Parathyroid adenoma (tissue), 2 donors: ENCODE results near the gene EXOC3.
"Not testable (repeated sequence)": the region's sequence is repeated elsewhere in the genome, so short reads cannot be mapped to it uniquely, and the experiment has no call there.

Source experiments
- H2AFZ ChIP-seq: fragments of 300-600 bp; sonication (generic); one replicate; pipeline ENCODE4 v1.7.0; 2017; ENCODE audit warnings: antibody characterized with exemption, mild to moderate bottlenecking
- H3K27ac ChIP-seq: fragments of 300-600 bp; sonication (generic); one replicate; pipeline ENCODE4 v1.7.0; 2017
- H3K27me3 ChIP-seq: fragments of 300-600 bp; sonication (generic); one replicate; pipeline ENCODE4 v1.7.0; 2017; ENCODE audit warnings: low read length; ENCODE audit not compliant: control insufficient read depth, insufficient read depth
- H3K36me3 ChIP-seq: fragments of 300-600 bp; sonication (generic); one replicate; pipeline ENCODE4 v1.7.0; 2017; ENCODE audit warnings: low read length; ENCODE audit not compliant: control insufficient read depth, insufficient read depth
- H3K4me1 ChIP-seq: fragments of 300-600 bp; sonication (generic); one replicate; pipeline ENCODE4 v1.7.0; 2017; ENCODE audit warnings: control low read depth
- H3K4me2 ChIP-seq: fragments of 300-600 bp; sonication (generic); one replicate; pipeline ENCODE4 v1.7.0; 2017; ENCODE audit warnings: low read length
- H3K4me3 ChIP-seq: fragments of 300-600 bp; sonication (generic); one replicate; pipeline ENCODE4 v1.7.0; 2017; ENCODE audit warnings: low read depth, low read length
- H3K79me2 ChIP-seq: fragments of 300-600 bp; sonication (generic); one replicate; pipeline ENCODE4 v1.7.0; 2017; ENCODE audit warnings: control low read depth
- H3K9ac ChIP-seq: fragments of 300-600 bp; sonication (generic); one replicate; pipeline ENCODE4 v1.7.0; 2017; ENCODE audit warnings: mild to moderate bottlenecking
- H3K9me3 ChIP-seq: fragments of 300-600 bp; sonication (generic); one replicate; pipeline ENCODE4 v1.7.0; 2017; ENCODE audit warnings: low read length; ENCODE audit not compliant: control insufficient read depth
- TF ChIP-seq, protein P1 (sequence below): fragments of 300-600 bp; sonication (generic); IDR thresholded peaks from one replicate; pipeline ENCODE4 v1.7.0; 2017; ENCODE audit warnings: antibody characterized with exemption, mild to moderate bottlenecking
- donor health status: primary hyperparathyroidism.

EXOC3 gene

DNA sequence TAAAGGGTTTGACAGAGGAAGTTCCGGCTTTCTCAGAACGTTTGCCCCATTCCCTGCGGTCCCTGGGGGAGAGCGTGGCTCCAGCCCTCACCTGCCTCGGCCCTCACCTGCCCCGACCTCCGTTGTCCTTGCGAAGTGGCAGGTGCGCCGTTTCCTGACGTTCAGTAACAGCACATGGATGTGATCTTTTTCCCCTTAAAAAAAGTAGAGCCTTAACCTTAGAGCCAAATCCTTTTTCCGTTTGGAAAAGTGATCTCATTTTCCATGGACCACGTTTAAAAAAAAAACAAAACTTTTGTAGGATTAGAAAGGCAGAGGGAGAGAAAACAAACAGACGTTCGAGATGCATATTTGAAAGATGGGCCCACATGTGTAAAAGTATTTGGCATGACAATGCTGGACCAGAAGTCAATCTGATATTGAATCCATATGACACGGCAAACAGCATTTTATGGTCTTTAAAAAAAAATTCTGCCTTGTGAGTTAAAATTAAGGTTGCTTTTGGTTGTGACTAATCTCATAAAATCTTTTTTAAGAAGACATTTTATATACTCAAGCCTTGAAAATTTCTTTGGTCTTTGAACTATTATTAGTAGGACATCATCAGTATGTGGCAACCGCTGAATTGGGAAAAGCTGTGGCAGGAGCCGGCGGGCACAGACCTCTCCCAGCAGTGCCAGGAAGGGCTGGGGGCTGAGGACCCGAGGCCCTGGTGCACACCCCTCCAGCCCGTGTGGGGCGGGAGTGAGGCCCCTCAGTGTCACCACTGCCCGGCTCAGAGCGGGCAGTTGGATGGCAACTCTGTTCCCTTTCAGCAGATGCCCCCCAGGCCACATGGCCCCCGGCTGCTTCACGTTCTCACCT, 42.5 kb upstream of the EXOC3 start:
- TF ChIP-seq, protein P1, sequence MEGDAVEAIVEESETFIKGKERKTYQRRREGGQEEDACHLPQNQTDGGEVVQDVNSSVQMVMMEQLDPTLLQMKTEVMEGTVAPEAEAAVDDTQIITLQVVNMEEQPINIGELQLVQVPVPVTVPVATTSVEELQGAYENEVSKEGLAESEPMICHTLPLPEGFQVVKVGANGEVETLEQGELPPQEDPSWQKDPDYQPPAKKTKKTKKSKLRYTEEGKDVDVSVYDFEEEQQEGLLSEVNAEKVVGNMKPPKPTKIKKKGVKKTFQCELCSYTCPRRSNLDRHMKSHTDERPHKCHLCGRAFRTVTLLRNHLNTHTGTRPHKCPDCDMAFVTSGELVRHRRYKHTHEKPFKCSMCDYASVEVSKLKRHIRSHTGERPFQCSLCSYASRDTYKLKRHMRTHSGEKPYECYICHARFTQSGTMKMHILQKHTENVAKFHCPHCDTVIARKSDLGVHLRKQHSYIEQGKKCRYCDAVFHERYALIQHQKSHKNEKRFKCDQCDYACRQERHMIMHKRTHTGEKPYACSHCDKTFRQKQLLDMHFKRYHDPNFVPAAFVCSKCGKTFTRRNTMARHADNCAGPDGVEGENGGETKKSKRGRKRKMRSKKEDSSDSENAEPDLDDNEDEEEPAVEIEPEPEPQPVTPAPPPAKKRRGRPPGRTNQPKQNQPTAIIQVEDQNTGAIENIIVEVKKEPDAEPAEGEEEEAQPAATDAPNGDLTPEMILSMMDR: no peak
- Histone ChIP-seq H3K4me2 (peak overlapping the region; percentile 55), H3K4me1 (no peaks in the 10 kb centered on the region), H3K9ac (no peak overlapping the region), H3K4me3 (peak overlapping the region; percentile 36), H2AFZ (peak overlapping the region; percentile 5), H3K79me2 (no peaks in the 10 kb centered on the region), H3K27ac (no peak overlapping the region), H3K27me3 (no peaks in the 10 kb centered on the region), H3K9me3 (no peaks in the 10 kb centered on the region), H3K36me3 (no peaks in the 10 kb centered on the region)

GRCh38 chr5:401146-402034, 41.6 kb upstream of the EXOC3 start:
- Histone ChIP-seq H3K4me1 (no peaks in the 10 kb centered on the region), H3K4me2 (no peak overlapping the region), H3K9ac (no peak overlapping the region), H3K9me3 (no peaks in the 10 kb centered on the region), H3K36me3 (no peaks in the 10 kb centered on the region), H2AFZ (no peak overlapping the region), H3K27me3 (no peaks in the 10 kb centered on the region), H3K27ac (no peak overlapping the region), H3K79me2 (no peaks in the 10 kb centered on the region), H3K4me3 (no peak overlapping the region)
- TF ChIP-seq, protein P1: no peak

DNA sequence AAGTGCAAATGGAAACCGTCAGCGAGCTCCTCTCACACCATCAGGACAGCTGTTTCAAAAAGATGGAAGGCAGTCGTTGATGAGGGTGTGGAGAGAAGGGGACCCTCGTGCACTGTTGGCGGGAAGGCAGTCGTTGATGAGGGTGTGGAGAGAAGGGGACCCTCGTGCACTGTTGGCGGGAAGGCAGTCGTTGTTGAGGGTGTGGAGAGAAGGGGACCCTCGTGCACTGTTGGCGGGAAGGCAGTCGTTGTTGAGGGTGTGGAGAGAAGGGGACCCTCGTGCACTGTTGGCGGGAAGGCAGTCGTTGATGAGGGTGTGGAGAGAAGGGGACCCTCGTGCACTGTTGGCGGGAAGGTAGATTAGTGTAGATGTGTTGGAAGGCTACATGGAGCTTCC, 40.8 kb upstream of the EXOC3 start:
- H3K4me2 ChIP-seq, H3K9ac ChIP-seq, H3K9me3 ChIP-seq, H3K36me3 ChIP-seq, H3K4me1 ChIP-seq, H2AFZ ChIP-seq, H3K27ac ChIP-seq, H3K79me2 ChIP-seq, H3K27me3 ChIP-seq, H3K4me3 ChIP-seq: not testable (repeated sequence)

- Histone ChIP-seq H3K4me1 (no peaks in the 10 kb centered on the region), H3K79me2 (no peaks in the 10 kb centered on the region), H3K4me3 (no peak overlapping the region), H3K27me3 (no peaks in the 10 kb centered on the region), H2AFZ (no peak overlapping the region), H3K9me3 (no peaks in the 10 kb centered on the region), H3K27ac (no peak overlapping the region), H3K4me2 (no peak overlapping the region), H3K9ac (no peak overlapping the region), H3K36me3 (no peaks in the 10 kb centered on the region)
- TF ChIP-seq, protein P1: no peak
Observed at GRCh38 chr5:402615-403359, 40.2 kb upstream of the EXOC3 start.

DNA sequence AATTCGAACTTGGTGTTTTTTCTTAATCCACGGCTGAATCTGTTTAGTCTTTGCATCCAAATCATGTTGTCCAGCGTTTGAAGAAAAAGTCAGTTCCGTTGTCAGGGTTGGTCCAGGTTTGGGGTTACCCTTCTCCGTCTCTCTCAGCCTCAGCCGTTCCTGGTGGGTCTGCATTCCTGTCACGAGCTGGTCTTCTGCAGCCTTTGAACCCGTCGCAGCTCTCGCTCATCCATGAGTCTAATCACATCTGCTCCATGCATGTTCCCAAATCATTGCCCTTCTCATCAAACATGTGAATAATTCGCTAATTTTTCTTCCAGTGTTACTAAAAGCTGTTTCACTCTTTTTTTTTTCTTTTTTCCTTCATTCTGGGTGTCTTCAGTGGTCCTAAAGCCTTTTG, 39.0 kb upstream of the EXOC3 start:
- H3K4me3 ChIP-seq: no peak overlapping the region
- H3K4me1 ChIP-seq: no peaks in the 10 kb centered on the region
- no peaks in the 10 kb centered on the region for H3K27me3 ChIP-seq
- H3K4me2 ChIP-seq: no peak overlapping the region
- no peaks in the 10 kb centered on the region for H3K79me2 ChIP-seq
- no peaks in the 10 kb centered on the region for H3K36me3 ChIP-seq
- TF ChIP-seq, protein P1: no peak
- H3K9me3 ChIP-seq: no peaks in the 10 kb centered on the region
- no peak overlapping the region for H2AFZ ChIP-seq
- H3K9ac ChIP-seq: no peak overlapping the region
- H3K27ac ChIP-seq: no peak overlapping the region
